H7 (cell line): ENCODE measurements around the gene MAEA. TPM values are rescaled to one million over a fixed set of nuclear protein-coding genes. Genes with fewer than 3 reads are reported as not detected.

Experiments
- DNase-seq: peaks from one replicate; pipeline ENCODE4 v3.0.0; 2012
- H3K27me3 ChIP-seq: 2 replicates; pipeline ENCODE4 v1.6.0; 2011; ENCODE audit warnings: mild to moderate bottlenecking, low read length; ENCODE audit not compliant: control insufficient read depth, insufficient read depth
- H3K36me3 ChIP-seq: replicated peaks from 2 replicates; pipeline ENCODE4 v1.5.1; 2011; ENCODE audit warnings: low read length; ENCODE audit not compliant: control insufficient read depth, insufficient read depth
- H3K4me3 ChIP-seq: 2 replicates; pipeline ENCODE4 v1.5.1; 2011; ENCODE audit warnings: low read depth, mild to moderate bottlenecking, control low read depth, low read length, moderate library complexity; ENCODE audit not compliant: insufficient read depth
- total RNA-seq: library from RNA; depleted of rRNA; stranded (reverse); fragments of >200 nt; shearing (Covaris generic); gene quantifications from 2 replicates; pipeline ENCODE4 v1.2.3, GENCODE V29; 2014

Gene MAEA
- total RNA-seq, 1 experiment from 2014 or later: 80.6 TPM

DNA sequence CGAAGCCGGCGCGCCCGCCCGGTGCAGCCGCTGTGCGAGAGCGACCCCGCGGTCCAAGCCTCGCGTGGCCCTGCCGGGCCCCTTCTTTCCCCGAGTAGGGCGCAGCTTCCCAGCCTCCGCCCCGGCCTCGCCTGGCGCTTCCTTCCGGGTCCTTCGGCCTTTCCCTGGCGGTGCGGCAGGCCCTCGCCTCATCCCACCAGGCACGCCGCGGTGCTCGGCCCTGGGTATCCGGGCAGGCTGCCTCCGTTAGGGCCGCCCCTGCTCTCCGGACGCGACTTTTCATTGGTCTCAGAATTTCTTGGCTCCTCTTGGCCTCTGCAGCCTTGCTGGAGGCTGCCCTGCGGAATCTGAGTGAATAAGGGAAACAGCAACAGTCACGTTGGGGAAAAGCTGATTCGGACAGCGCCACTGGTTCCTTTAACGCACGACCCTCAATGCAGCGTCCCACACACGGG lies 57.7 kb downstream of the MAEA start:
- Histone ChIP-seq H3K36me3 (peaks cover 7% of the 10 kb centered on the region), H3K4me3 (peak overlapping the region; percentile 87), H3K27me3 (no peaks in the 10 kb centered on the region)
- DNase-seq: no peak

DNA sequence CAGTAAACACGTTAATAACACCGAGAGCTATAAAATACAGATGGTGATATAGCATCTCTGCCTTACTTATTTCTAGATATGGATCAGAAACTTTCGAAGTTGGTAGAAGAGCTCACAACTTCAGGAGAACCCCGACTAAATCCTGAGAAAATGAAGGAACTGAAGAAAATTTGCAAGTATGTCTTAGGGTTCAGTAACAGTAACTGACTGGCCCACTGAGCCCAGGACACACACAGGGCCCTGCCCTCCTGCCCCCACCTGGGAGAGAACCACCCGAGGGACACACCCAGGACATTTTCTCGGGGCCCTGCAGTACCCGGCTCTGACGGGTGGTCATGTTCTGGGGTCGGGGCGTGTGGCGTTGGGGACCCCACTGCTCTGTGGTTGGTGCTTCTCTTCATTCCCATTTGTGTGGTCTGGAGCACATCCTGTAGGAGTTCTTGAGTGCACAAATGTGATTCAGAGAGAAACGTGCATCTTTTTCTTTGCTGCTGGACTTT lies 58.4 kb downstream of the MAEA start:
- Histone ChIP-seq H3K4me3 (peak overlapping the region; percentile 87), H3K36me3 (peaks cover 12% of the 10 kb centered on the region), H3K27me3 (no peaks in the 10 kb centered on the region)
- no peak for DNase-seq

DNA sequence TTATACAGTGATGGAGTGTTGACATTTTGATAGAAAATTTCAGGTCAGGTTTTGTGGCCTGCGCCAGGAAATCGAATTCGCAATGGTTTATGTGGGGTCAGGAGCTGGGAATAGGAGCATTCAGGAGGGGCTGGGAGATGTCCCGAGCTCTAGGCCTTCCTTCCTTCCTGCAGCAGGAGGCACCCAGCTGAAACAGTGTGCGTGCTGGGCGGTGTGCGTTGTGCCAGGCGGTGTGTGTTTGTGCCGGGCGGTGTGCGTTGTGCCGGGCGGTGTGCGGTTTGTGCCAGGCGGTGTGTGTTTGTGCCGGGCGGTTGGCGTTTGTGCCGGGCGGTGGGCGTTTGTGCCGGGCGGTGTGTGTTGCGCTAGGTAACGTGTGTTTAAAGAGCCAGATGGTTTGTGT lies 59.1 kb downstream of the MAEA start:
- H3K36me3 ChIP-seq: peaks cover 12% of the 10 kb centered on the region
- H3K4me3 ChIP-seq: no peak overlapping the region
- DNase-seq: no peak
- no peaks in the 10 kb centered on the region for H3K27me3 ChIP-seq

DNA sequence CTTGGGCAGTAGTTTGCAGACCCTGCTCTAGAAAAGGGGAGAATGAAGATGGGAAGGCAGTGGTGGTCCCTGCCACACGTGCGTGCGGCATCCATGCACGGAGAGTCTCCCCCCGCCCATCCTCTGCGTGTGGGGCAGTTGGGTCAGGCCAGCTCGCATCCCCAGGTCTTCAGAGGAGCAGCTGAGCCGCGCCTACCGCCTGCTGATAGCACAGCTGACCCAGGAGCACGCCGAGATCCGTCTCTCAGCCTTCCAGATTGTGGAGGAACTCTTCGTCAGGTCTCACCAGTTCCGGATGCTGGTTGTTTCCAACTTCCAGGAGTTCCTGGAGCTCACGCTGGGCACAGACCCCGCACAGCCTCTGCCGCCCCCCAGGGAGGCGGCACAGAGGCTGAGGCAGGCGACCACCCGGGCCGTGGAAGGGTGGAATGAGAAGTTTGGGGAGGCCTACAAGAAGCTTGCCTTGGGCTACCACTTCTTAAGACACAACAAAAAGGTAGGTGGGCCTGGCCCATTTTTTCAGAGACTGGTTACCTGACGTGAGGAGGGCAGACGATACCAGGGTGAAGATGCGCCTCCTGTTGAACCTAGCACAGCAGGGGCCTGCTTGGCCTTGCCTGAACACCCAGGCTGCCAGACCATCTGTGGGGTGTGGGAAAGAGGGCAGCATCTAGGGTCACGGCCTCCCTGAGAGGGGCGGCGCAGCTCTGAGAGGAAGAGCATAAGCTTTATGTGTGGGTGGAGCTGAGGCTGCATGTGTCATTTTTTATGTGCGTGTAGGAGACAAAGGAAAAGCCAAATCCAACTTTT lies 59.9 kb downstream of the MAEA start:
- H3K4me3 ChIP-seq: no peak overlapping the region
- H3K27me3 ChIP-seq: no peaks in the 10 kb centered on the region
- H3K36me3 ChIP-seq: peaks cover 12% of the 10 kb centered on the region
- no peak for DNase-seq

DNA sequence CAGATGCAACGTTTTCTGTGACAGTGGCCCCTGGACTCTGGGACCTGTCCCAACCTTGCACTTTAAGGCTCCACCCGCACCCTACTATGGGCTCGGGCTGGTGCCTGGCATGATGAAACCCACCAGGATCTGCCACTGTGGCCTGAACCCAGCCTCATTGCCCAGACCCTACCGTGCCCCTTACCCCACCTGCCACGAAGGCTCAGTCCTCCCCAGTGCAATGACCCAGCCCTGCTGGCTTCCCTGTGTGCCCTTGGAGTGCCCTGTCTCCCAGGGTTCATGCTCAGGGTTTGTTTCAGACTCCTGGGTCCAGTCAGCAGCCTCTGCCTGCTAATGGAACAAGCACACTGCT lies 60.5 kb downstream of the MAEA start:
- peaks cover 12% of the 10 kb centered on the region for H3K36me3 ChIP-seq
- no peak overlapping the region for H3K4me3 ChIP-seq
- no peaks in the 10 kb centered on the region for H3K27me3 ChIP-seq
- no peak for DNase-seq

GRCh38 chr4:1351854-1352566 lies 62.3 kb downstream of the MAEA start:
- no peaks in the 10 kb centered on the region for H3K27me3 ChIP-seq
- peaks cover 12% of the 10 kb centered on the region for H3K36me3 ChIP-seq
- peak; percentile 97 for DNase-seq
- no peak overlapping the region for H3K4me3 ChIP-seq

DNA sequence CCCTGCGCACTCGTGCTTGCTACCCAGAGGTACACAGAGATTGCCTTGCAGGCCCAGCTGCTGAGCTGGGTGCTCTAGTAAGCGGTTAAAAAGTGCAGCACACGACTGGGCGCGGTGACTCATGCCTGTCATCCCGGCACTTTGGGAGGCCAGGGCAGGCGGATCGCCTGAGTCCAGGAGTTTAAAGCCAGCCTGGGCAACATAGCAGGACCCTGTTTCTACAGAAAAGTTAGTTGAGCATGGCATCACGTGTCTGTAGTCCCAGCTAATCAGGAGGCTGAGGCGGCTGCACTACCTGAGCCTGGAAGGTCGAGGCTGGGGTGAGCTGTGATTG lies 62.8 kb downstream of the MAEA start:
- Histone ChIP-seq H3K36me3 (peaks cover 12% of the 10 kb centered on the region), H3K27me3 (no peaks in the 10 kb centered on the region), H3K4me3 (no peak overlapping the region)
- no peak for DNase-seq

DNA sequence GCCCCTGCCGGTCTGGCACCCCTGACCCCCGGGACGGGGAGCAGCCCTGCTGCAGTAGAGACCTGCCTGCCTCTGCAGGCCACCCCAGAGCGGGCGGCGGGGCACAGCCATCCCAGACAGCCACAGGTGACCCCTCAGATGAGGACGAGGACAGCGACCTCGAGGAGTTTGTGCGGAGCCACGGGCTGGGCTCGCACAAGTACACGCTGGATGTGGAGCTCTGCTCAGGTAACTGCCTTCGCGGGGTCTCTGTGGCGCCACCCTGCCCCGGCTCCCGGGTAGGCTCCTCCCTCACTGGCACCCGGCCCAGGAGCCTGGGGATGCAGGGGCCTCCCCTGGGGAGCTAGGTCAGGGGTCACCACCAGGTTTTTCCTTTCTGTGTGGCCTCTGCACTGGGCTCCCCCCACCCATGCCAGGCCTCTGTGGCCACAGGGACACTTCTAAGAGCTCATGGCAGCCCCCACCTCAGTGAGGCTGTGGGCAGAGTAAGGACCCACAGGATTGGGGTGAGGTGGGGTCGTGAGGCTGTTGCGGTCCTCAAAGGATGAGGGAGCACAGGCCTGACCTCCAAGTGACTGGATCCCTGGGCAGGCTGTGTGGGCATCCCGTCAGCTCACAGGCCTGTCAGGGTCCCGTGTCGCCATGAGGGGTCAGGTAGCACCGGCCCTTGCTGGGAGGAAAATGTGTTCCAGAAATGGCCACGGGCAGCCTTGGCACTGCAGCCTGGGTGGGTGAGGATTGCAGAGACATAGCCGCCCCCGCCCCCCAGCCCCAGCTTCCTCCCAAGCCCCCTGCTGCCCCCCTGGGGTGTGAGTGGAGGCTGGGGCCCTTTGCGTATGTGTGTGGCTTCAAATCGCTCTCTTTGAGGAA lies 63.7 kb downstream of the MAEA start:
- H3K36me3 ChIP-seq: peaks cover 12% of the 10 kb centered on the region
- no peak overlapping the region for H3K4me3 ChIP-seq
- no peaks in the 10 kb centered on the region for H3K27me3 ChIP-seq
- DNase-seq: peak; percentile 51

- Histone ChIP-seq H3K36me3 (peaks cover 12% of the 10 kb centered on the region), H3K4me3 (no peak overlapping the region), H3K27me3 (no peaks in the 10 kb centered on the region)
- peak; percentile 72 for DNase-seq
Measured at GRCh38 chr4:1354136-1354982, 64.7 kb downstream of the MAEA start.

DNA sequence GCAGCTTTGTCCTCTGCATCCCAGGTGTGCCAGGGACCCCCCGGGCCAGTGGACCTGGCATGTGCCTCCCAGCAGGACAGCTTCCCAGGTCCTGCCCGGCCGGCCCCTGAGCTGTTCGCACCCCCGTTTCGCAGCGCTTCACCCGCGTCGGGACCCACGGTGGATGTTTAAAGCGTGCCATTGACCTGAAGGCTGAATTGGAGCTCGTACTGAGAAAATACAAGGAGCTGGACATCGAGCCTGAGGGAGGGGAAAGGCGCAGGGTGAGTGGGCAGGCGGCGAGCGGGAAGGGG lies 65.2 kb downstream of the MAEA start:
- Histone ChIP-seq H3K27me3 (no peaks in the 10 kb centered on the region), H3K36me3 (peaks cover 10% of the 10 kb centered on the region), H3K4me3 (no peak overlapping the region)
- no peak for DNase-seq

DNA sequence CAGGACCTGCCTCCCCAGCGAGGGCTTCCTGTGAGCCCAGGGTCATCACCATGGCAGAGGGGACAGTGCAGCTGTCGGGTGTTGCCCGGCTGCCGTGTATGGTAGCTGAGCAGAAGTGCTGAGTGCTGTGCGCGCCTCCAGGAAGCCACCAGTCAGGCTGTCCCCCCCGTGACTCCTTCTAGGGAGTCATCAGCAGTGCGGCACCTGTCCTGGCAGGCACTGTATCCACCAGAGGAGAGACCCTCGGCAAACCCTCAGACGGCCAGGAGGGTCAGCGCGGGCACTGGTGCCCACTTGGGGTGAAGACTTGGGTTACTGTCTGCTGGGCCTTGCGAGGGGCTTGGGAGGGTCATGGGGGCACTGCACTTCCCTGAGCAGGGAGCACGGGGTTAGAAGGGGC lies 65.7 kb downstream of the MAEA start:
- H3K4me3 ChIP-seq: no peak overlapping the region
- DNase-seq: no peak
- no peaks in the 10 kb centered on the region for H3K27me3 ChIP-seq
- H3K36me3 ChIP-seq: peaks cover 7% of the 10 kb centered on the region

- DNase-seq: peak; percentile 95
- peaks cover 7% of the 10 kb centered on the region for H3K36me3 ChIP-seq
- H3K27me3 ChIP-seq: no peaks in the 10 kb centered on the region
- no peak overlapping the region for H3K4me3 ChIP-seq
Measured at GRCh38 chr4:1356181-1356998, 66.7 kb downstream of the MAEA start.

- DNase-seq: no peak
- H3K27me3 ChIP-seq: no peaks in the 10 kb centered on the region
- peaks cover 4% of the 10 kb centered on the region for H3K36me3 ChIP-seq
- no peak overlapping the region for H3K4me3 ChIP-seq
Measured at GRCh38 chr4:1357356-1358248, 67.9 kb downstream of the MAEA start.
